Measurements from ENCODE around the gene FKBP2. TPM values are rescaled to one million over a fixed set of nuclear protein-coding genes. Genes with fewer than 3 reads are reported as not detected.

FKBP2 gene
- total RNA-seq, 4 donors from 2014 or later, result 47.7 to 70.3 (median 56.4) TPM

DNA sequence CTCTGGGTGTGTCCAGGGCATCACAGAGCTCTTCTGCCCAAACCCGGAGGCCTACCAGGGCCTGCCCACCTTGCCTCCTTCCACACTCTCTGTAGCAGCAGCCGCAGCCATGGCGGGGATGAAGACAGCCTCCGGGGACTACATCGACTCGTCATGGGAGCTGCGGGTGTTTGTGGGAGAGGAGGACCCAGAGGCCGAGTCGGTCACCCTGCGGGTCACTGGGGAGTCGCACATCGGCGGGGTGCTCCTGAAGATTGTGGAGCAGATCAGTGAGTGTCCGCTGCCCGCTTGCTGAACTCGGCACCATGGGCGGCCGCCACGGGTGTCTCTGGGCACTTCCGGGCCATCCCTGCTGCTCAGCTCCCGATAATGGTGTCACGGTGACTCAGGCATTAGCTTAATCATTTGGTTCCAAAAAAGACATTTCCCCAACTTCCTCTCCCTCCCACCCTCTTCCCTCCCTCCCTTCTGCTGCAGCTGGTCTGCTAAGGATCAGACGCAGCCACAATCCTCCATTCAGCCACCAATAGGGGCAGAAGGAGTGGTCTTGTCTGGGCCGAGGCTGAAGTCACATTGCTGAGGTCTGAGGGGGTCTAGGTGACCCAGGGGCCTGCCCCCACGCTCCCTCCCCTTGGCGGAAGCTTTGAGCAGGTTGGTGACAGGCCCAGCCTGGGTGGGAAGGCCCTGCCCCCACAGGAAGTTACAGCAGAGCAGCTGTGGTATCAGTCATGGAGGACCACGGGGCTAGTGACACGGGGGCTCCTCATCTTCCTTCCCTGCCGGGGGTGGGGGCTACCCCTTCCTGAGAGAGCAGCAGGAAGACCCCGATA, 33.4 kb upstream of the FKBP2 start:
- WGBS, 2 donors, result 52 to 55% methylated on average over 27 to 29 of the region's 30 CpGs
- intact Hi-C loops (cut with DNase I; ENCODE audit: low total_unique reads), result loop anchor here (5.0 kb wide), 2 partner anchors 95 to 730 kb away; partner anchors contain the start of genes CATSPERZ and GPHA2
- TF ChIP-seq CTCF (IDR thresholded peaks at IDR 0.05) (no peak), POLR2A (IDR thresholded peaks at IDR 0.05) (no peak)
- peak; percentile 58 to 92 for DNase-seq (ENCODE audit: low spot score in 2 of 2)
- H3K4me3 ChIP-seq (ENCODE audit: low read depth, poor library complexity, severe bottlenecking), result peak overlapping the region; percentile 20

DNA sequence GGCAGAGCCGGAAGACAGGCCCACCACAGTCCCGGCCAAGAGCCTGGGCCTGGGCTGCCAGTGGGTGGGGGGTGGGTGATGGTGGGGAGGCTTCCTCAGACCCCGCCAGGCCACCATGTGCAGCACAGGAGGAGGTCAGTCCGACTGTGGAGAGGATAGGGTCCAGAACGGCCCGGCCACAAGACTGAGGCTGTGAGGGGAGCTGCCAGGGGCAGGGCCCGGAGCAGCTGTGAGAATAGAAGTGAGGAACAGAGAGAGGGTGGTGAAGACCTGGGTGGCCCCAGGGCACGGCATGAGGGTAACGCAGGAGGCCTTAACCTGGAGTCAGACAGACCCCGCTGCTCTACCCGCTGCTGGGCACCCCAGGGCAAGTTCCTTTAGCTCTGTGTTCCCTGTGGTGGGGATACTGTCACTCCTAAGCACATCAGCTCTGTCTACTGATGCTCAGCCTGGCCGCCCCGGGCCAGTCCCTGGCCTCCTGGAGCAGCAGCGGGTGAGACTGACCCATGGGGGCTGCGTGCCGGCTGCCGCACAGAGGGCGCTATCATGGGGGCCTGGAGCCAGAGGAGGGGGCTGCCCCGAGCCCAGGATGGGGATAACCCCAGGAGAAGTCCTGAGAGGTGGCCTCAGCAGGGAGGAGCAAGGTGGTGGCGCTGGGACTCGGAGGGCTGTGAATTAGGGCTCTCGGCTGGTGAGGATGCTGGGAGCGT, 32.7 kb upstream of the FKBP2 start:
- 77 to 88% methylated on average over 20 to 23 of the region's 23 CpGs for WGBS, 2 donors
- H3K4me3 ChIP-seq (ENCODE audit: low read depth, poor library complexity, severe bottlenecking), result no peak overlapping the region
- intact Hi-C loops (cut with DNase I; ENCODE audit: low total_unique reads), result loop anchor here (5.0 kb wide), 2 partner anchors 94 to 729 kb away; partner anchors contain the start of genes CATSPERZ and GPHA2
- DNase-seq (ENCODE audit: low spot score in 2 of 2), result no peak
- TF ChIP-seq POLR2A (IDR thresholded peaks at IDR 0.05), result no peak
- TF ChIP-seq CTCF (IDR thresholded peaks at IDR 0.05), result no peak

DNA sequence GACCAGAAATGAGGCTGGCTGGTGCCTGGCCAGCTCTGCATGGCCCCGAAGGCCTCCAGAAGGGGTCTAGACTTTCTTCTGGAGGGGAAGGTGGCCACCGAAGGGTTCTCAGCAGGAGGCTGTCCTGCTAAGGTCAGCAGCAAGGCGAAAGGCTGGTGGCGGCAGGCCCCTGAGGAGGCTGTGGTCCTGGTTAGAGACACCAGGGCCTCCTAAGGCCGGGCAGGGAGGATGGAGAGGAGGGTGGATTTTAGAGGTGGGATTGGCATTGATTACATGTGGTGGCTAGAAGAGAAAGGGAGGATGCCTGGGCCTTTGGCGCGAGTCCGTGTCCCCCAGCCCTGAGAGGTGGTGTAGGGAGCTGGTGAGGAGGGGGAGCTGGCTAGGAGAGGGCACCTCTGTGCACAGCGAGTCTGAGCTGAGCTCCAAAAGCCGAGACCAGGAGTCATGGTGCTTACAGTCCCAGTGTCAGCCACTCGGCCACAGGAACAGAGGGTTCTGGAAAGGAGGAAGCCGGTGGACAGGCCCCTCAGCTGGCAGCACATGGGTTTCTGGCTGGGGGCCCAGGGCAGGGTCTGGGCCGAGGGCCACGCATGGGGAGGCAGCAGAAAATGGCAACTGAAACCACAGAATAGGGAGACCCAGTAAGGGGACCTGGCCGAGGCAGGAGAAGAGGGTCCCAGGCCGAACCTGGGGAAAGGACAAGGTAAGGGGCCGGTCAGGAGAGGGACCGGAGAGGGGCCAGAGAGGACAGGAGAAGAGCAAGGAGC, 31.9 kb upstream of the FKBP2 start:
- intact Hi-C loops (cut with DNase I; ENCODE audit: low total_unique reads), result loop anchor here (5.0 kb wide), 2 partner anchors 93 to 728 kb away; partner anchors contain the start of genes CATSPERZ and GPHA2
- no peak for DNase-seq (ENCODE audit: low spot score in 2 of 2)
- 85 to 87% methylated on average over 17 to 18 of the region's 18 CpGs for WGBS, 2 donors
- TF ChIP-seq POLR2A (IDR thresholded peaks at IDR 0.05), result no peak
- no peak for TF ChIP-seq CTCF (IDR thresholded peaks at IDR 0.05)
- H3K4me3 ChIP-seq (ENCODE audit: low read depth, poor library complexity, severe bottlenecking), result no peak overlapping the region

- DNase-seq (ENCODE audit: low spot score in 2 of 2), result no peak
- 85 to 86% methylated on average over 8 of the region's 8 CpGs for WGBS, 2 donors
- intact Hi-C loops (cut with DNase I; ENCODE audit: low total_unique reads), result loop anchor here (5.0 kb wide), 2 partner anchors 93 to 728 kb away; partner anchors contain the start of genes CATSPERZ and GPHA2
These were observed 31.4 kb upstream of the FKBP2 start for GRCh38 chr11:64209563-64209843.

More at GRCh38 chr11:64209563-64209843, 31.4 kb upstream of the FKBP2 start:
- no peak for TF ChIP-seq CTCF (IDR thresholded peaks at IDR 0.05)
- no peak for TF ChIP-seq POLR2A (IDR thresholded peaks at IDR 0.05)
- H3K4me3 ChIP-seq (ENCODE audit: low read depth, poor library complexity, severe bottlenecking), result no peak overlapping the region
